Stimulated activated CD4-positive, alpha-beta T cell treated with anti-CD3 and anti-CD28 coated beads, Interleukin-4, amount 100 ng/mL, for 1 hour (primary cell): Measurements from ENCODE around the gene RASSF7.

ENCODE experiments used
- DNase-seq: peaks from one replicate; pipeline ENCODE4 v3.0.0-alpha.2; 2020

The RASSF7 gene

DNA sequence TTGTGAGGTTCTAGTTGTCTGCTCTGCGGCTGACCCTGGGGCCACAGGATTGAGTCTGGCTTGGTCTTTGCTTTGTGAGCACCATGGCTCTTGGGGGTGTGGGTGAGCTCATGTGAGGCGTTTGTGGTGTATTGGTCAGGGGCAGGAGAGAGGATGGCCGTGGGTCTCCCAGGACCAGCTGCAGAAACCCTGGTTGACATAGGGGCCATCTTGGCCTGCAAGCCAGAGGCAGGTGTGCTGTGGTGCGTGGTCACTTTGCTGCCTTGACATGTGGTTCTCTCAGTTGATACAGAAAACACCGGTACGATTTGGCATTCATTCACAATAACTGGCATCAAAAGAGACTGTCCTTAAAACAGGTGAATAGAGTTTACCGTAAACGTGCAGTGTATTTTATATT lies 26.8 kb downstream of the RASSF7 start:
- no peak for DNase-seq

DNA sequence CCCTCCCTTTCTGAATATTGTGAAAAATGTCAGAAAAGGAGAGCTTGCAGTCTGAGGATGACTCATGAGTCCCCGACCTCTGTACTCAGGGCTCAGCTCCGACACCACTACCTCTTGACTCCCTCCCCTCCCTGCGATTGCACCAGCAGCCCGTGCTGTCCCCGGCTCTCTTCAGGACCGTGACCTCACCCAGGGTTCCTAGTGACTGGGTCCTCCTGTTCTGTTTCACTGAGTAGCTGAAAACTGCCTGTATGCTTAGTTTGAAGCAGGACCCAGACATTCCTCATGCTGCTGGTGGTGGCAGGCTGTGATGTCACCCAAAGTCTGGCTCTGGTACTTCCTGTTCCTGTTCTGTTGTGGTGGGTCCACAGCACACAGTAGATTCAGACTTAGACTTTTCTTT lies 27.2 kb downstream of the RASSF7 start:
- DNase-seq: peak; percentile 62

DNA sequence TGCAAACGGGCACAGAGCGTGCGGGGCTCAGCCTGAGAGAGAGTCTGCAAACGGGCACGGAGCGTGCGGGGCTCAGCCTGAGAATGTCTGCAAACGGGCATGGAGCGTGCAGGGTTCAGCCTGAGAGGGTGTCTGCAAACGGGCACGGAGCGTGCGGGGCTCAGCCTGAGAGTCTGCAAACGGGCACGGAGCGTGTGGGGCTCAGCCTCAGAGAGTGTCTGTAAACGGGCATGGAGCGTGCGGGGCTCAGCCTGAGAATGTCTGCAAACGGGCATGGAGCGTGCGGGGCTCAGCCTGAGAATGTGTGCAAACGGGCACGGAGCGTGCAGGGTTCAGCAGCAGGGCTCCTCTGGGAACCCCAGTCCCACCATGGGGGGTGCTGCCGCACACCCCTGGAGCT lies 29.0 kb downstream of the RASSF7 start:
- no peak for DNase-seq

- no peak for DNase-seq
Measured at GRCh38 chr11:590997-591396, 30.2 kb downstream of the RASSF7 start.

- no peak for DNase-seq
Measured at GRCh38 chr11:592501-592900, 31.7 kb downstream of the RASSF7 start.

DNA sequence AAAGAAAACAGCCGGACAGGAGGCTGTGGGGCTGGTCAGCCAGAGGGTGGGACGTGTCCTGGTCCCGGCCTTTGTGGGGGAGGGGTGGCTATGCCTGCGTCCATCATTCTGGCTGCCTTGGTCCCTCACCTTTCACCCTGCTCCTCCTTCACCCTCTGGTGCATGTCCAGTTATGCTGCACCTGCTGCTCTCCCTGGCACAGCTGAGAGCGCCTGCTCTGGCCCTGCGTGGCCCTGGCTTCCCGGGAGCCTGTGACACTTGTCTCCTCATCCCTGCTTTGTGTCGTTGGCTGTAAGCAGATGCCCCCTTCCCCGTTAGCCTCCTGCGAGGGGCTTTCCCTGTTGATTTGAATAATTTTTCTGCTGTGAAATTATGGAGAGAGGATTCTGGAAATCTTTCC lies 32.1 kb downstream of the RASSF7 start:
- no peak for DNase-seq

DNA sequence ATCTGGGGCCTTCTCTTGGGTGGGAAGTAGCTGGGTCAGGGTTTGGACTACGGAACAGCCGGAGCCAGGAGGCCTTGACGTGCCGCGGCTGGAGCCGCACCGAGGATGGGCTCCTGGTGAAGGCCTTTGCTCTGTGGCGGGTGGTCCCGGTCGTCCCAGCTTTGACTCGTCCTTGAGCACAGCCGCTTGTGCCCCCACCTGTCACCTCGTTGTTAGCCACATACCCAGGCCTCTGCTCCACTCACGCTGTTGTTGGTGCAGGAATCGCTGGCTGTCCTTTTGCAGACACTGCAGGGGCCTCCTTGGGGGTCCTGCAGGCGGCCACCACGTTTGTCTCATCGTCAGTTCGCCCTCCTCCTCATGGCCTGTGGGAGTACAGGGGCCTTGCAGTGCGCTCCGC lies 32.6 kb downstream of the RASSF7 start:
- no peak for DNase-seq

DNA sequence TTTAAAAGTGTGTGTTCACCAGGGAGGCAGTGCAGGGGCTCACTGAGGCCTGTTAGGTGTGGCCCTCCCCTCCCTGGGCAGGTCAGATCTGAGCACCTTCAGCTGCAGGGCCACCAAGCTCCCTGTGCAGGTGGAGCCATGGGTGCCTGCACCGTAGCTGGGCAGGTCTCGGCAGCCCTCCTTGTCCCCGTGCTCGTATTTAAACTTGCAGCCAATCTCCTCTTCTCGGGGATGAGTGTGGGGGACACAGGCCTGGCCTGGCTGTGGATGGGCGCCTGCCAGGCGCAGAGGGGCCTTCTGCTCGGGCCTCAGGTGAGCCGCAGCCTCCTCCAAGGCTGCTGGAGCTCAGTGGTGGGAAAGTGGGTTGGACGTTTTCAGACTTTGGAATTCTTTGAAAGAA lies 34.6 kb downstream of the RASSF7 start:
- DNase-seq: no peak

- no peak for DNase-seq
Measured at GRCh38 chr11:596374-596773, 35.6 kb downstream of the RASSF7 start.

DNA sequence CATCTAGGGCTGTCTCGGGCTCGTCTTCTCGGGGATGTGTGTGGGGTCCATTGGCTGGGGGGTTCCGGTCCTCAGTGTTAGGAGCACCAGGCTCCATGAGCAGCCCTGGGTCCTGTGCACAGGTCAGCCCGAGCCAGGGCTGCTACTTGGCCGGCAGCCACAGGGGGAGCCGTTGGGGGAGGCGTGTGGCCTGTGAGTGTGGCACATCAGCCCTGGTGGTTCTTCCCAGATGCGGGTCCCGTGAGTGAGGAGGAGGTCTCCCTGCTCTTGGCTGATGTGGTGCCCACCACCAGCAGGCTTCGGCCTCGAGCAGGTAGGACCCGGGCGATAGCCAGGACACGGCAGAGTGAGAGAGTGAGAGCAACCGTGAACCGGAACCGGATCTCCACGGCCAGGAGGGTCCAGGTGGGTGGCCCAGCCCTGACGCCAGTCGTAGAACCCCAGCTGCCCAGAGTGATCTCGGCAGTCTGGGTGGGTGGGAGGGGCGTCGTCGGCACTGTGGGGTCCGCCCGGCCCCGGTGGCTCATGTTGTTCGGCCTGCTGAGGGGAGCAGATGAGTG lies 36.5 kb downstream of the RASSF7 start:
- no peak for DNase-seq

GRCh38 chr11:598005-598680 lies 37.4 kb downstream of the RASSF7 start:
- DNase-seq: no peak

DNA sequence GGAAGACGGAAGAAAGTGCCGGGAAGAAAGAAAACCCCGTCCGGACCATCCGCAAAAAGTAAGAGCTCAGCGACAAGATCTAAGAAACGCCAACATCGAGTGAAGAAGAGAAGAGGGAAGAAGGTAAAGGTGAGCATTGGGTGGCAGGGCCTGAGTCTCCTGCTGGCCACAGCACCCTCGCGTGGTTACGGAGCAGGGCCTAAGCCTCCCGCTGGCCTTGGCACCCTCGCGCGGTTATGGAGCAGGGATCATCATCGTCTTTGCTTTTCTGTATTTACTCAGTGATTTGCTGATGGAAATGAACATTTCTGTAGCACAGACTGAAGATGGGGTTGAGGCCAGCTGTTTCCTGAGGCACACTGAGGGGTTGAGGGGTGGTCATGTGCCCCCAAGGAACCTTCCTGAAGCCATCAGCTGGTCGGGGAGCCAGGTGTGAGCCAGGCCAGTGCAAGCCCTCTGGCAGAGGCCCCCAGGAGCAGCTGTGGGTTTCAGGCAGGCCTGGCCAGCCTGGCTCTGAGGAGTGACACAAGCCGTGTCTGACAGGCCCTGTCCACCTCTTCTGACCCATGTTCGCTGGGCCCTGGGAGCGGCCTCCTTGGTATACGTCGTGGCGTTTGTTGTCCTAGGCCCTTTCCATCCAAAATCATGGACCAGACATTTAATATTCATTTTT lies 40.9 kb downstream of the RASSF7 start:
- DNase-seq: no peak

DNA sequence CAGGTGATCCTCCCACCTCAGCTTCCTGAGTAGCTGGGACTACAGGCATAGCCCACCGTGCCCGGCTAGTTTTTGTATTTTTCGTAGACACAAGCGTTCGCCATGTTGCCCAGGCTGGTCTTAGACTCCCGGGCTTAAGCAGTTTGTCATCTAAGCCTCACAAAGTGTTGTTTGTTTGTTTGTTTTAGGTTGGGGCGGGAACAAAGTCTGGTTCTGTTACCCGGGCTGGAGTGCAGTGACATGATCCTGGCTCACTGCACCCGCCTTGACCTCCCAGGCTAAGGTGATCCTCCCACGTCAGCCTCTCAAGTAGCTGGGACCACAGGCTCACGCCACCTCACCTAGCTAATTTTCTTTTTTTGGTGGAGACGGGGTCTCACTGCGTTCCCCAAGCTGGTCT lies 42.4 kb downstream of the RASSF7 start:
- no peak for DNase-seq

DNA sequence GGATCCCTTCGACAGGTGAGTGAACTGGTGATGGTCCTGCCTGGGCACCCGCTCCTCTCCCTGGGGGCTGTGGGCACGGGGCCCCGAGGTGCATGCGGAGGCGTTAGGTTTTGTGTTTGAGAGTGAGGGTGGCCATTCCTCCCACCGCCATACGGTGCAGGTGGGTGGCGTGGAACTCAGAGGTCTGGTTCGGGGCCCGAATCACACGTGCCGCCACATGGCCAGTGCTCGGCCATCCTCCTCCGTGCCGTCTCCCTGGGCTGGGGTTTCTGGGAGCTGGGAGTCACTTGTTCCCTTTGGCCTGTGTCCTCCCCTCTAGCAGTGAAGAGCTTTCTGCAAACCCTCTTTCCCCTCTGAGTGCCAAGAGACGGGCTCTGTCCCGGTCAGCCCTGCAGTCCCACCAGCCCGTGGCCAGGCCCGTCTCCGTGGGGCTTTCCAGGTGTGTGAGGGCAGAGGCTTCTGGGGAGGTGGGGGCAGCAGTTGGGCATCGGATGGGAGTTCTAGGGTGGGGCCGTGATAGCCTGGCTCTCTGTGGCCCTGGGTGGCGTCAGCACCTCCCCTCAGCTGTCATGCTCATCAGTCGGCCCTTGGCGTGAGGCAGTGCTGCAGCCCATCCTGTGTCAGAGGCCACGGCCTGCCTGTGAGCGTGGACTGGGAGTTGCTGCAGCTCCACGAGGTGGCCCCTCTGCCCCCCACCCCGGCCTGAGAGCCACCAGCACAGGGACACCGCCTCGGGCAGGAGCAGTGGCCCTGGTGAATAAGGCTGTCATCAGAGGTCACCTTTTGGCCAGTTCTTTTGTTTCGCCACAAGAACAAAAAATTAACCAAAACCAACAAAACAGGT lies 44.7 kb downstream of the RASSF7 start:
- DNase-seq: no peak

GRCh38 chr11:606245-606644 lies 45.5 kb downstream of the RASSF7 start:
- no peak for DNase-seq

GRCh38 chr11:607020-607780 lies 46.4 kb downstream of the RASSF7 start:
- no peak for DNase-seq

DNA sequence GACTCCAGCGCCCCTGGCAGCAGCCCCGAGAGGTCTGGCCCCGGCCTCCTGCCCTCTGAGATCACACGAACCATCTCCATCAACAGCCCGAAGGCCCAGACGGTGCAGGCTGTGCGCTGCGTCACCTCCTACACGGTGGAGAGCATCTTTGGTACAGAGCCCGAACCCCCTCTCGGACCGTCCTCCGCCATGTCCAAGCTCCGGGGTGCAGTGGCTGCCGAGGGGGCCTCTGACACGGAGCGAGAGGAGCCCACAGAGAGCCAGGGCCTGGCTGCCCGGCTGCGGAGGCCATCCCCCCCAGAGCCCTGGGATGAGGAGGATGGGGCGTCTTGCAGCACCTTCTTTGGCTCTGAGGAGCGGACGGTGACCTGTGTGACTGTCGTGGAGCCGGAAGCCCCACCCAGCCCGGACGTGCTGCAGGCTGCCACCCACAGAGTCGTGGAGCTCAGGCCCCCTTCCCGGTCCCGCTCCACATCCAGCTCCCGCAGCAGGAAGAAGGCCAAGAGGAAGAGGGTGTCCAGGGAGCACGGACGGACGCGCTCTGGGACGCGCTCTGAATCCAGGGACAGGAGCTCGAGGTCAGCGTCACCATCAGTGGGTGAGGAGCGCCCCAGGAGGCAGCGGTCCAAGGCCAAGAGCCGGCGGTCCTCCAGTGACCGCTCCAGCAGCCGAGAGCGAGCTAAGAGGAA lies 47.3 kb downstream of the RASSF7 start:
- no peak for DNase-seq

DNA sequence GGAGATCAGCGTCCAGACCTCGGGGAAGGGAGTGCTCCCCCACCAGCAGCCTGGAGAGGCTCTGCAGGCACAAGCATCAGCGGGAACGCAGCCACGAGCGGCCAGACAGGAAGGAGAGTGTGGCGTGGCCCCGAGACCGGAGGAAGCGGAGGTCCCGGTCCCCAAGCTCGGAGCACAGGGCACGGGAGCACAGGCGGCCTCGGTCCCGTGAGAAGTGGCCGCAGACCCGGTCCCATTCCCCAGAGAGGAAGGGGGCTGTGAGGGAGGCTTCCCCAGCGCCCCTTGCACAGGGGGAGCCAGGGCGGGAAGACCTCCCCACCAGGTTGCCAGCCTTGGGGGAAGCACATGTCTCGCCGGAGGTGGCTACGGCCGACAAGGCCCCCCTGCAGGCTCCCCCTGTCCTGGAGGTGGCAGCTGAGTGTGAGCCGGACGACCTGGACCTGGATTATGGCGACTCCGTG lies 48.1 kb downstream of the RASSF7 start:
- DNase-seq: no peak

- DNase-seq: no peak
Measured at GRCh38 chr11:609341-609811, 48.6 kb downstream of the RASSF7 start.

DNA sequence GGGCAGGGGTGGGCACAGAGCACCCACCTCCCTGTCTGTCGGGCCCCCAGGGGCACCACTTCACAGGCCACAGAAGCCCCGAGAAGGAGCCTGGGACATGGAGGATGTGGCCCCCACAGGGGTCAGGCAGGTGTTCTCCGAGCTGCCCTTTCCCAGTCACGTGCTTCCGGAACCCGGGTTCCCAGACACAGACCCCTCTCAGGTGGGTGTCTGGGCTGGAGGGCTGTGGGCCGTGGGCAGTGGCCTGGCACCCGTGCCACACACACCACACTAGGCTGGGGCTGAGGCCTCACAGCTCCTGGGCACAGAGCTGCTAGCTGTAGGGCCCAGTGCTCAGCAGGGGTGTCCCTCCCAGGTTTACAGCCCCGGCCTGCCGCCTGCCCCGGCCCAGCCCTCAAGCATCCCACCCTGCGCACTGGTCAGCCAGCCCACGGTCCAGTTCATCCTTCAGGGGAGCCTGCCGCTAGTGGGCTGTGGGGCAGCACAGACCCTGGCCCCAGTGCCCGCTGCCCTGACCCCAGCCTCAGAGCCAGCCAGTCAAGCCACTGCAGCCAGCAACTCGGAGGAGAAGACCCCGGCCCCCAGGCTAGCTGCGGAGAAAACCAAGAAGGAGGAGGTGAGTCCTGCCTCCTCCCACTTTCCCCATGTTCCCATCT lies 49.5 kb downstream of the RASSF7 start:
- DNase-seq: no peak
